HG03196 (cell line): ENCODE measurements around the gene OR5AN1.

Experiments used
- ATAC-seq: cut with Tn5 transposase; IDR thresholded peaks from one replicate; pipeline ENCODE4 v1.9.1; 2021; ENCODE audit not compliant: unreplicated experiment

The OR5AN1 gene

DNA sequence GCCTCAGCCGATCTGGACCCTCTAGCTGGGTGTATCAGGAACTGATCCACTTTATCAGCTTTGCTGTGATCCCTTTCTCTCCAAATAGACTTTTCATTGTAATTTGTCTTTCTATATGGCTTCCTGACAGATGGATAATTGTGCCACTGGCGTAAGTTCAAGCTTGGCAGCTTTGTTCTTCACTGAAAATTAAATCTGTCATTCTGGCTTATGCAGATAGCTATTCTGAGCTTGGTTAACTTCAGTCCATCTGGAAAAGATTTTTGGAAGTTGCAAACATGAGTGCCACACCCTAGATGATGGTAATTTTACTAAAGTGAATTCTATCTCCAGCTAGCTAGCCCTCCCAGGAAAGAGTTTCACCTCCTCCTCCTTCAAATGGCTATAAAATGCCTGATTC lies 59.5 kb downstream of the OR5AN1 start:
- no peak for ATAC-seq
